NCI-H1436 (cell line): ENCODE data around the gene PRPS2.

Experiments
- DNase-seq: peaks from one replicate; lab custom pipeline; 2025; lab: John Stamatoyannopoulos, UW

PRPS2 gene

DNA sequence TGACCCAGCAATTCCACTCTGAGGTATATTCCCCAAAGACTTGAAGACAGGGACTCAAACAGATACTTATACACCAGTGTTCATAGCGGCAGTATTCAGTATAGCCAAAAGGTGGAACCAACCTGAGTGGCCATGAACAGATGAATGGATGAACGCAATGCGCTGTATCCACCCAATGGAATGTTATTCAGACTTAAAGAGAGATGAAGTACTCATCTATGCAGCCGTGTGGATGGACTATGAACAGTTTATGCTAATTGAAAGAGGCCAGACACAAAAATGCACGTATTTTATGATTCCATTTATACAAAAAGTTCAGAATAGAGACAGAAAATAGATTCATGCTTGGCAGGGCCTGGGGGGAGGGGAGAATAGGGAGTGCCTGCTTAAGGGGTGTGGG is 26.3 kb downstream of the PRPS2 start:
- DNase-seq: no peak

DNA sequence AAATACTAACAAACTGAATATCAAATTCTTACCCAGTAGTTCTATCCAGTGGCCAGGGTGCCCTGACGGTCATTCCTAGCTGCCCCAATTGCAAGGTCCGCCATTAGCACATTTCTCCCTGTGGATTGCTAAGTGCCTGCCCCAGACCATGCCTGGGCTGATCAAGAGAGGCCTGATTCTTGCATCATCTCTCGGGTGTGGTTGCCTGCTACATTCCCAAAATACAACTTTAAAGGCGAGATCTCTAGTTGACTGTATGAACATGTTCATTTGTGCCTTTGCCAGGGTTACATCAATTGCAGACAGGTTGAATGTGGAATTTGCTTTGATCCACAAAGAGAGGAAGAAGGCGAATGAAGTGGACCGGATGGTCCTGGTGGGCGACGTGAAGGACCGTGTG is 28.0 kb downstream of the PRPS2 start:
- no peak for DNase-seq

DNA sequence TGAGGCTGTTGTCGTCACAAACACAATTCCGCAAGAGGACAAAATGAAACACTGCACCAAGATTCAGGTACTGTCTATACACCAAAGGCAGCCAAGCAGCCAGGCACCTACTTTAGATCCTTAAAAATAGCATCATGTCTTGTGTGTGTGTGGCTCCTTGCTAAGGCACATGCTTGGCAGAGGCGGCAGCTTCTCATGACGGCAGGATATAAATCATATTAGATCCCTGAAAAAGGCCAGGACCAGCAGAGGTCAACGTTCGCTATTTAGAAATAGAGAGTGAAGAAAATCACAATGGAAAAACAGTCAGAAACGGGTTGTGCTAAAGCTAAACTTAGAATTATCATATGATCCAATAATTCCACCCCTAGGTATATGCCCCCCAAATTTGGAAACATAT is 29.5 kb downstream of the PRPS2 start:
- no peak for DNase-seq

- no peak for DNase-seq
Measured at GRCh38 chrX:12824944-12825343, 33.7 kb downstream of the PRPS2 start.

DNA sequence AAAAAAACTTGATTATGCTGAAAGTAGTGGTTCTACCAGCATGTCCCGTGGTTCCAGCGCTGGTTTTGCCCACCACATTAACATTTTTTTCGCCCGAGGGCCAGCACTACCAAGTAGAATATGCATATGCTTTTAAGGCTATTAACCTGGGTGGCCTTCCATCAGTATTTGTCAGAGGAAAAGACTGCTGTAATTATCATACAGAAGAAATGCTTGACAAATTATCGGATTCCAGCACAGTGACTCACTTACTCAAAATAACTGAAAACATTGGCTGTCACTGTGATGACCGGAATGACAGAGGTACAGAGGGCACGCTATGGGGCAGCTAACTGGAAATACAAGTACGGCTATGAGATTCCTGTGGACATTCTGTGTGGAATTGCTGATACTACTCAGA is 34.6 kb downstream of the PRPS2 start:
- no peak for DNase-seq

DNA sequence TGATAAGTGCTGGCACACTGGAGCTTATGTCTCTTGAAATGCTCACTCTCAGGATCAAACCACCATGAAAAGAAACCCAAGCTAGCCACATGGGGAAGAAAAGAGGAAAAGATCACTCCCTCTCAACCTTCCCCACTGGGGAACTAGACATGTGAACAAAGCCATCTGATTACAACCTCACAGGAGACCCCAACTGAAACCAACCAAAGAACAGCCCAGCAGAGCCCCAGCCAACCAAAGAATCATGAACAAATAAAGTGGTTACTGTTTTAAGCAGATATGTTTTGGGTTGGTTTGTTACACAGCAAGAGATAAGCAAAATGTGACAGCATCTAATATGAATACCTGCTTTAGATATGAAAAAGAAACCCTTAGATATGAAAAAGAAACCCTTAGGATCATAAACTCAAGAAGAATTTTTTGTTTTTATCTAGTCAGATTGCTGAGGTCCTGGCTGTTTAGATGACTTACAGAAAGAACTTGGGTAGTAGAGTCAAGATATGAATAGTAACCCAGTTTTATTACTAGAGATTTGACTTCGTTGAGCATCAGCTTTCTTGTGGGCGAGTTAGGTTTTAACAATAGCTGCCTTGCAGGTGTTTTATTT is 52.0 kb downstream of the PRPS2 start:
- DNase-seq: no peak

DNA sequence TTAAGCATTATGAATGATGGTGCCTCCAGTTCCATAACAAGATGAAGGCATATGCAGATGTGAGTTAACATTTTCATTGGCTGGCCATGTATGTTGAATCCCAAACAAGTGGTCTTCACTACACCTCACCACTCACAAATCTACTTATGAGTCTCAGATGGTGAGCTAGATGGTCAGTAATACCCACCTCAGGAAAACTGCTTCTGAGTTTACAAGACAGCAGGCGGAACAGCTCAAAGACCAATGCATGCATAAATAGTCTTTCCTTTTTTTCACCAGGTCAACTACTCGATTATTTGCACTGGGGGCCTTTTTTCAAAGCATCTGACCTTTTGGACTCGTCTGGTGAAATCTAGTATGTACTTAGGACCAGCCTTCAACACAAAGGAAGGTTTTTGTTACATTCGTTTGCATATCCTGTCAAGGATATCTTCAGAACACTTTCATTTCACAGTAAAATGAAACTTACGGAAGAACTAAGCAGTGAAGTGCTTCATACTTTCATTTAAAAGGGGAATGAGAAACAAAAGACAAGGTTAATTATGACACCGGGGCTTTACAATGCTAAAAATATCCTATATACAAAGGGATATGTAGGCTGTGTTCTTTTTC is 52.6 kb downstream of the PRPS2 start:
- DNase-seq: no peak

DNA sequence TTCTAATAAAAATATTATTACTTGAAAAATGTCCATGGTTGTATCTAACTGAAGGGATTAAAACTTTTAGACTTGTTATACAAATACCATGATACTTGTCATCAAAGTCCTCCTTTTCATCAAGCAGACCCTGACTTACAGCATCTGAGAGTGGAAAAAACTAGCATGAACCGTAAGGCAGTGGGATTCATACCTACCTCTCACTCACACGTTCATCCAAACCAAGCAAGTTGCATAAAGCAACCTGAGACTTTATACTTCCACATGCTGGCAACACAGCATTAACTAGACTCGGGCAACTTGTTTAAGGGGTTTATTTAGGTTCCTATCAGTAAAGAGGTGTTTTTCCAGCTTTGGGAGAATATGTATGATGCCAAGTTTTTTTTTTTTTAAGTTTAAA is 53.1 kb downstream of the PRPS2 start:
- no peak for DNase-seq

- no peak for DNase-seq
Measured at GRCh38 chrX:12865359-12865758, 74.1 kb downstream of the PRPS2 start.

DNA sequence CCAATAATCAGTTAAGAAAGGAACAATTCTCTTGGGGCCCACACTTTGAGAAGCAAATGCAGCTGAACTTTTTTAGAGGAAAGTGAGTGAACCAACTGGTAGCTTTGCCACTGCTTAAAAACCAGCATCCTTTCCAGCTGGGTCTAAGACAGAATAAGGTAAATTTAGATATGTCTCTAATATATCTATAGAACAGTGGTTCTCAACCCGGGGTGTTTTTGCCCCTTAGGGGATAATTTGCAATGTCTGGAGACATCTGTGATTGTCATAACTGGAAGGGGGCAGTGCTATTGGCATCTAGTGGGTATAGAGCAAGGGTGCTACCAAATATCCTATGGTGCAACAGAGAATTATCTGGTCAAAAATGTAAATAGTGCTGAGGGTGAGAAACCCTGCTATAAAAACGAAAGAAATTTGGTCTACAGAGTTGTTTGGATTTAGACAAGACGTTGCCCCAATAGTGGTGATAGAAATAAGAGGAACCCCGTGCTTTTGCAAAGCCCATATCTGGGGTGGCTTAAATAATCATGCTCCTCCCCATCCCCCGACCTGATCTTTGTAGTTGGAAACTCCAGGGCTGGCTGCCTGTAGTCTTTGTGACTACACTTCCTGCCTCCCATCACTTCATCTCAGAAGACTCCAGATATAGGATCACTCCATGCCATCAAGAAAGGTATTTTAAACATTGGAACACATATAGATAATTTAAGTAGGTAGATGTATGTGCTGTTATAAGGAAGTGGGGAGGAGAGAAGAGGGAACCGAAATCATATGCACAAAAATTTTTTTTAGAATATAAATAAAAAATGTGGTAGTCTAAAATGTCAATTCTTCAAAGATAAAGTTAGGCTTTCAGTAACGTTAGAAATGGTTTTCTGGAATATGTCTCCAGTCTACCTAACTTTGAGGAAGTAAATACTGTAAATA is 75.5 kb downstream of the PRPS2 start, which contains the start of gene TLR7:
Gene TLR7 (plus strand): TSS at position 622 of the 927 bp plus-strand sequence. CDS start 507 bp downstream, outside the sequence.
- DNase-seq: no peak

GRCh38 chrX:12867685-12868084 is 76.5 kb downstream of the PRPS2 start:
- no peak for DNase-seq

- no peak for DNase-seq
Measured at GRCh38 chrX:12868747-12869146, 77.5 kb downstream of the PRPS2 start.

- DNase-seq: no peak
Measured at GRCh38 chrX:12871257-12871656, 80.0 kb downstream of the PRPS2 start.

GRCh38 chrX:12872741-12873140 is 81.5 kb downstream of the PRPS2 start:
- DNase-seq: no peak
